ENCODE measurements around the gene GLB1L2. TPM values are rescaled to one million over a fixed set of nuclear protein-coding genes. Genes with fewer than 3 reads are reported as not detected.
A peak's percentile ranks its signal among the peaks of the same experiment; 100 is the strongest.

GLB1L2 gene
- total RNA-seq, 1 donor from 2014 or later, result 1.7 TPM

- DNase-seq (ENCODE audit: low spot score in 2 of 2), result no peak
- Histone ChIP-seq H3K4me3 (peak overlapping the region; percentile 58 to 61), H3K27ac (no peak overlapping the region), H3K27me3 (no peaks in the 10 kb centered on the region), H3K36me3 (no peaks in the 10 kb centered on the region), H3K4me1 (peaks cover 0 to 8% of the 10 kb centered on the region in 2 donors), H3K9me3 (no peaks in the 10 kb centered on the region)
- intact Hi-C loops (cut with DNase I), result loop anchor here (5.0 kb wide), 2 partner anchors 285 to 365 kb away; no protein-coding TSS in a partner anchor
- TF ChIP-seq CTCF (IDR thresholded peaks at IDR 0.05), result no peak
Observed at GRCh38 chr11:134332189-134332631, 422 bp downstream of the GLB1L2 start.

GRCh38 chr11:134332782-134333181, 994 bp downstream of the GLB1L2 start:
- TF ChIP-seq CTCF (IDR thresholded peaks at IDR 0.05), result no peak
- no peak for DNase-seq (ENCODE audit: low spot score in 2 of 2)
- Histone ChIP-seq H3K4me1 (peaks cover 0 to 8% of the 10 kb centered on the region in 2 donors), H3K4me3 (peak overlapping the region in 1 of 2 donors; percentile 58), H3K9me3 (no peaks in the 10 kb centered on the region), H3K27me3 (no peaks in the 10 kb centered on the region), H3K36me3 (no peaks in the 10 kb centered on the region), H3K27ac (no peak overlapping the region)
- intact Hi-C loops (cut with DNase I), result loop anchor here (5.0 kb wide), 2 partner anchors 285 to 365 kb away; no protein-coding TSS in a partner anchor

GRCh38 chr11:134333312-134333711, 1.5 kb downstream of the GLB1L2 start:
- TF ChIP-seq CTCF (IDR thresholded peaks at IDR 0.05), result no peak
- Histone ChIP-seq H3K27me3 (no peaks in the 10 kb centered on the region), H3K36me3 (no peaks in the 10 kb centered on the region), H3K4me1 (peaks cover 0 to 8% of the 10 kb centered on the region in 2 donors), H3K27ac (no peak overlapping the region), H3K9me3 (no peaks in the 10 kb centered on the region), H3K4me3 (no peak overlapping the region)
- no peak for DNase-seq (ENCODE audit: low spot score in 2 of 2)
- intact Hi-C loops (cut with DNase I), result loop anchor here (5.0 kb wide), 2 partner anchors 286 to 366 kb away; no protein-coding TSS in a partner anchor

GRCh38 chr11:134333946-134334345, 2.2 kb downstream of the GLB1L2 start:
- DNase-seq (ENCODE audit: low spot score in 2 of 2), result no peak
- Histone ChIP-seq H3K9me3 (no peaks in the 10 kb centered on the region), H3K27me3 (no peaks in the 10 kb centered on the region), H3K27ac (no peak overlapping the region), H3K4me3 (no peak overlapping the region), H3K36me3 (no peaks in the 10 kb centered on the region), H3K4me1 (peaks cover 0 to 8% of the 10 kb centered on the region in 2 donors)
- TF ChIP-seq CTCF (IDR thresholded peaks at IDR 0.05), result no peak
- intact Hi-C loops (cut with DNase I), result loop anchor here (5.0 kb wide), 2 partner anchors 287 to 367 kb away; no protein-coding TSS in a partner anchor

GRCh38 chr11:134334796-134335571, 3.2 kb downstream of the GLB1L2 start:
- intact Hi-C loops (cut with DNase I), result loop anchor here (5.0 kb wide), 2 partner anchors 288 to 368 kb away; no protein-coding TSS in a partner anchor
- Histone ChIP-seq H3K27ac (no peak overlapping the region), H3K27me3 (no peaks in the 10 kb centered on the region), H3K4me3 (no peak overlapping the region), H3K9me3 (no peaks in the 10 kb centered on the region), H3K4me1 (peaks cover 0 to 8% of the 10 kb centered on the region in 2 donors), H3K36me3 (no peaks in the 10 kb centered on the region)
- no peak for DNase-seq (ENCODE audit: low spot score in 2 of 2)
- no peak for TF ChIP-seq CTCF (IDR thresholded peaks at IDR 0.05)

Measured in ascending aorta (tissue), 2 donors.